ENCODE data around the gene ATP10A.

GRCh38 chr15:25678500-25678855 lies 184.6 kb downstream of the ATP10A start:
- no peak for TF ChIP-seq CTCF (optimal IDR thresholded peaks at IDR 0.05 in 1 of 3, IDR thresholded peaks at IDR 0.05 in 1 of 3, conservative IDR thresholded peaks at IDR 0.05 in 1 of 3; ENCODE audit: extremely low read depth in 1 of 3, insufficient read depth in 2 of 3, low read length in 3 of 3)
- TF ChIP-seq EZH2 (IDR thresholded peaks at IDR 0.05; ENCODE audit: low read length): no peak
